GM18858 (cell line): ENCODE results near the gene P2RY11.

ENCODE experiments used
- ATAC-seq: cut with Tn5 transposase; IDR thresholded peaks from one replicate; pipeline ENCODE4 v1.9.1; 2021; ENCODE audit not compliant: unreplicated experiment

The P2RY11 gene, protein sequence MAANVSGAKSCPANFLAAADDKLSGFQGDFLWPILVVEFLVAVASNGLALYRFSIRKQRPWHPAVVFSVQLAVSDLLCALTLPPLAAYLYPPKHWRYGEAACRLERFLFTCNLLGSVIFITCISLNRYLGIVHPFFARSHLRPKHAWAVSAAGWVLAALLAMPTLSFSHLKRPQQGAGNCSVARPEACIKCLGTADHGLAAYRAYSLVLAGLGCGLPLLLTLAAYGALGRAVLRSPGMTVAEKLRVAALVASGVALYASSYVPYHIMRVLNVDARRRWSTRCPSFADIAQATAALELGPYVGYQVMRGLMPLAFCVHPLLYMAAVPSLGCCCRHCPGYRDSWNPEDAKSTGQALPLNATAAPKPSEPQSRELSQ

DNA sequence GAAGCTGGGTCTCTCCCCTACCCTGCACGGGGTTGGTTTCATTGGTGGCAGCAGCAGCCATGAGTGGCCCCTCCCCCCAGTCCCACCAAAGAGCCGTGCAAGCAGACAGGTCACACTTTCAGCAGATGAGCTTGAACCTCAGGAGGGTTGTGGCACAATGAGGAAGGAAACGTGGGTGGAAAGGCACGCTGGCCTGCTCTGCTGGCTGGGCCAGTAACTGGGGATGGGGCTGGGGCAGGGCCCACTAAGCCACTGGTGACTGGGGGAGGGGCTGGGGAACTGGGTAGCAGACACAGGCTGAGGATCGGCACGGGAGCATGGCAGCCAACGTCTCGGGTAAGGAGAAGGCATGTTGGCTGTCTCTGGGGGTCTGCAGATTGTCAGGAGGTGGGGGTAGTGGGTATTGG lies at the start of gene P2RY11:
TSS of gene P2RY11 (plus strand) at position 289 of the 407 bp plus-strand sequence. CDS start at position 318, 29 bp downstream.
- no peak for ATAC-seq

DNA sequence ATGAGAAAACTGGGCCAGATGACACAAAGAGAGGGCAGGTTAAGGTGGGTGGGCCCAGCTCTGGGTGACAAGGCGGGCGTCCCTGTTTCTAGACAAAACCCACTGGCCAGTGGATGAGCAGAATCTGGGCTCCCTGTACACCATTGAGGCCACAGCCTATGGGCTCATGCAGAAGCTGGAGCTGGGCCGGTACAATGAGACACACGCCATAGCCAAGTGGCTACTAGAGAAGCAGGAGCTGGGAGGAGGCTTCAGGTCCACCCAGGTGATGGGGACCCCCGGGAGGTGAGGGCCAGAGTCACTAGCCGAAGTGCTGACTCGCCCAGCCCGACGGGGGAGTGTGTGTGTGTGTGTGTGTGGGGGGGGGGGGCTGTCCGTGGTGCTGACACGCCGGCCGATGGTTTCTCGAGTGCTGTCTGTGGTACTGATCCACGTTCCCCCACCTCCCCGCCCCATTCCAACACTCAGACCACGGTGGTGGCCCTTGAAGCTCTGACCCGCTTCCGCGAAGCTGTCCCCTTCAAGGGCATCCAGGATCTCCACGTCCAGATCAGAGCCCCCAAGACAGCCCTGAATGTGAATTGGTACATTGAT lies 49.7 kb upstream of the P2RY11 start:
- no peak for ATAC-seq

DNA sequence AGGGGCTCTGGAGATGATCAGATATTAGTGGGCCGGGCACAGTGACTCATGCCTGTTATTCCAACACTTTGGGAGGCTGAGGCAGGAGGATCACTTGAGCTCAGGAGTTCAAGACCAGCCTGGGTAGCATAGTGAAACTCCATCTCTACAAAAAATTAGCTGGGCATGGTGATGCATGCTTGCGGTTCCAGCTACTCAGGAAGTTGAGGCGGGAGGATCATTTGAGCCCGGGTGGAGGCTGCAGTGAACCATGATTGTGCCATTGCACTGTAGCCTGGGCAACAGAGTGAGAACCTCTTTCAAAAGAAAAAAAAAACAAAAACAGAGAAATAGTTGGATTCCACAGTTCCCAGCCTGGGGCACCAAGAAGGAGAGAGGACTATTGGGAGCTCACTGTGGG lies 43.3 kb upstream of the P2RY11 start:
- ATAC-seq = no peak

DNA sequence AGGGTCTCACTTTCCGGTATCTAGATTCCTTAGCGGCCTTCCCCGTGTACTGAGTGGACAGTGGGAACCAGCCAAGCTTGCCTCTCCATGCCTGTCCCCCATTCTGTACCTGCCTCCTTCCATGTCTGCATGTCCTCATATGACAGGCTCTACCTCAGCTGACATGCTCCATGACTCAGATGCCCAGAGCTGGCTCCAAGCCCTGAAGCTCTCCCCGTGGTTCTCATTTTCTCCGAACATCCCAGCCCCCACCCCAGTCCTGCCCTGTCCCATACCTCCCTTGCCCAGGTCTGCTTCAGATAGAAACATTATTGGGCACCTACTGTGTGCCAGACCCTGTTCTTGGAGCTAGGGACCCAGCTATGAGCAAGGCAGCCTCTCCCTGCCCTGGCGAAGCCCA lies 42.4 kb upstream of the P2RY11 start:
- no peak for ATAC-seq

DNA sequence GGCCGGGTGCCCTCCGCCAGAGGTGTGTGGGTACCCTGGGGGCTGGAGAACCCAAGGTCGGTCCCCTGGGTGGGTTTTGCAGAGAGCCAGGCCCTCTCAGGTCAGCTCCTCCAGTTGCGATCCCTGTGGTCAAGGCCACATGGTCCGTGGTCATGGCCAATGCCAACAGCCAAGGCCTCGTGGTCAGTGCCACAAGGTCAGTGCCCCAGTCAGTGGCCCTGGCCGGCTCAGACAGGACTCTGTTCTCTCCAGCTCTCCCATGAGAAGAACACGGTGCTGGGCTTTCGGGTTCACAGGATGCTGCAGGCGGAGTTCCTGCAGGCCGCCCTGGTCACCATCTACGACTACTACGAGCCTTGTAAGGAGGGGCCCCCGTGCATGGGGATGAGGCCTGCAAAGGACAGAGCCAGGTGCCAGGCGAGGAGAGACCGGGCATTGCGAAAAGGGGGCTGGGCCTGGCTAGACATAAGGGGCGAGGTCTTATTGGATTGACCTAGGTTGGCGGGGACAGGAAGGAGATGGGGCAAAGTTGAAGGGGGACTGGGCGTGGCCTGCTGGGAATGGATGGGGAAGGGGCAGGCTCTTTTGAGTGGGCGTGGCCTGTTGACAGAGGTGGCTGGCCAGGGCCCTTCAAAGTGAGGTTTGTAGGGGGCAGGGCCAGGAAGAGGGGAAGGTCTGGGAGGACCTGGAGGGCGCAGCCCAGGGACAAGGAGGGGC lies 40.6 kb upstream of the P2RY11 start:
- no peak for ATAC-seq

DNA sequence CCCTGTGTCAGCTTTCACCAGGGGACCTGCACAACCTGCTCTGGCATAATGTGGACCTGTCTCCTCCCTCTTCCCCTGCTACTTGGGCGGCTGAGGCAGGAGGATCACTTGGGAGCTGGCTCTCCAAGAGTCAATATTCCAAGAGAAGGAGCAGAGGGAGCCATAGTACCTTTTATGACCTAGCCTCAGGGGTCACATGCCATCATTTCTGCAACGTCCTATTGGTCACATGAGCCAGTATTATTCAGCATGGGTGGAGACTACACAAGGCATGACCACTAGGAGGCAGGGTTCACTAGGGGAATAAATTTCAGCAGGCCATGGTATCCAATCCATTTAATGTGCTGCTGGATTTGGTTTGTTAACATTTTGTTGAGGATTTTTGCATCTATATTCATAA lies 37.3 kb upstream of the P2RY11 start:
- ATAC-seq = no peak

DNA sequence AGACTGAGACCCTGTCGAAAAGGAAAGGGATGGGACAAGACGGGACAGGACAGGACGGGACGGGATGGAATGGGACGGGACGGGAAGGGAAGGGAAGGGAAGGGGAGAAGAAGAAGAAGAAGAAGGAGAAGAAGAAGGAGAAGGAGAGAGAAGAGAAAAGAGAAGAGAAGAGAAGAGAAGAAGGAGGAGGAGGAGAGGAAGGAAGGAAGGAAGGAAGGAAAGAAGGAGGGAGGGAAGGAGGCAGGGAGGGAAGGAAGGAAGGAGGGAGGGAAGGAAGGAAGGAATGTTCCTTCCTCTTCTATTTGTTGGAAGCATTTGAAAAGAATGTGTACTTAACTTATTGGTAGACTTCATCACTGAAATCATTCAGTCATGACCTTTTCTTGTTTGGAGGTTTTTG lies 35.0 kb upstream of the P2RY11 start:
- no peak for ATAC-seq

DNA sequence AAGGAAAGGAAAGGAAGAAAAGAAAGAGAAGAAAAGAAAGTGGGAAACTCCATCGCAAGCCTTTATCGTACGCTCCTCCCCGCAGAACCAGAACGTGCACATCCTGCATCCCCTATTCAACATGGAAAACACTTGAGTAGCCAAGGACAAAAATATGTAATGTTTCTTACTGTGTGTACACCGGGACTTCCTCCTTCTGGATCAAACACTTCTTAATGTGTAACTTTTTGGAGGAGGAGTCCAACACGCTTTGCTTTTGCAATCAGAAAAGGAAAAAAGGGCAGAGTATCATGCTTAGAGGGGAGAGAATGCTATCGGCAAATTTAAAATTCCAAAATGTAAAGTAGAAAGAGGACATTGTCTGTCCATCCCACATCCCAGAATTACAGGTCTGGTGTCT lies 33.2 kb upstream of the P2RY11 start:
- no peak for ATAC-seq

DNA sequence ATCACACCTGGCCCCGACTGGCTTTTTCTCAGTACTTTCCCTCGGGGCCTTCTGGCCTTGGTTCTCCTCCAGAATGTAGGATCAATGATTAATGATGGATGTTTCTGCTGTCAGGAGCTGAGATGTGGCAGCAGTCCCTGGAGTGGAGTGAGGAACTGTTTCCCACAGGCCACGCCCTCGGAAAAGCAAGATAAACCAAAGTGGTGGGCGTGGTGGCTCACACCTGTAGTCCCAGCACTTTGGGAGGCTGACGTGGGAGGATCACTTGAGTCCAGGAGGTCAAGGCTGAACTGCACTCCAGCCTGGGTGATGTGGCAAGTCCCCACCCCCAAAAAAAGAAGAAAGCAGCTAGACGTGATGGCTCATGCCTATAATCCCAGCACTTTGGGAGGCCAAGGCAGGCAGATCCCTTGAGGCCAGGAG lies 32.5 kb upstream of the P2RY11 start:
- ATAC-seq = no peak

DNA sequence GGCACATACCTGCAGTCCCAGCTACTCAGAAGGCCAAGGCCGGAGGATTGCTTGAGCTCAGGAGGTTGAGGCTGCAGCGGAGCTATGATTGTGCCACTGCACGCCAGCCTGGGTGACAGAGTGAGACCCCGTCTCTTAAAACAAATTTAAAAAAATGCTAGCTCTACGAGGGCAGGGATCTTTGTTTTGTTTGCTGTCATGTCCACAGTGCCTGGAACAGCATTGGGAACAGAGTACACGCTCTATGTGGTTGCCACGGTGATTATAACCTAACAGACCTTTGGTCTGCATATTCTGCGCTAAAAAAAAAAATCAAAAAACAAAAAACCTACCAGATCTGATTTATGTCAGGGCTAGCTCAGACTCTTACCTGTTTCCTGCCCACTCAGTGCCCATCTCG lies 27.6 kb upstream of the P2RY11 start:
- no peak for ATAC-seq

DNA sequence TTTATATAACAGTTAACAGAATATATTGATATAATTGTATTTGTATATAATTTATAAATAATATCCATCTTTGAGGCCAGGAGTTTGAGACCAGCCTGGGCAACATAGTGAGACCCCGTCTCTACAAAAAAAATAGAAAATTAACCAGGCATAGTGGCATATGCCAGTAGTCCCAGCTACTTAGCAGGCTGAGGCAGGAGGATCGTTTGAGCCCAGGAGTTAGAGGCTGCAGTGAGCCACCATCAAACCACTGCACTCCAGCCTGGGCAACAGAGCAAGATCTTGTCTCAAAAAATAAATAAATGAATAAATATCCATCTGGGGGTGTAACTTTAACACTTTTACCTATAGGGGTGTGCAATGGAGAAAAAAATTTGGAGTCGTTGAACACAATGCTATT lies 26.7 kb upstream of the P2RY11 start:
- ATAC-seq = no peak

DNA sequence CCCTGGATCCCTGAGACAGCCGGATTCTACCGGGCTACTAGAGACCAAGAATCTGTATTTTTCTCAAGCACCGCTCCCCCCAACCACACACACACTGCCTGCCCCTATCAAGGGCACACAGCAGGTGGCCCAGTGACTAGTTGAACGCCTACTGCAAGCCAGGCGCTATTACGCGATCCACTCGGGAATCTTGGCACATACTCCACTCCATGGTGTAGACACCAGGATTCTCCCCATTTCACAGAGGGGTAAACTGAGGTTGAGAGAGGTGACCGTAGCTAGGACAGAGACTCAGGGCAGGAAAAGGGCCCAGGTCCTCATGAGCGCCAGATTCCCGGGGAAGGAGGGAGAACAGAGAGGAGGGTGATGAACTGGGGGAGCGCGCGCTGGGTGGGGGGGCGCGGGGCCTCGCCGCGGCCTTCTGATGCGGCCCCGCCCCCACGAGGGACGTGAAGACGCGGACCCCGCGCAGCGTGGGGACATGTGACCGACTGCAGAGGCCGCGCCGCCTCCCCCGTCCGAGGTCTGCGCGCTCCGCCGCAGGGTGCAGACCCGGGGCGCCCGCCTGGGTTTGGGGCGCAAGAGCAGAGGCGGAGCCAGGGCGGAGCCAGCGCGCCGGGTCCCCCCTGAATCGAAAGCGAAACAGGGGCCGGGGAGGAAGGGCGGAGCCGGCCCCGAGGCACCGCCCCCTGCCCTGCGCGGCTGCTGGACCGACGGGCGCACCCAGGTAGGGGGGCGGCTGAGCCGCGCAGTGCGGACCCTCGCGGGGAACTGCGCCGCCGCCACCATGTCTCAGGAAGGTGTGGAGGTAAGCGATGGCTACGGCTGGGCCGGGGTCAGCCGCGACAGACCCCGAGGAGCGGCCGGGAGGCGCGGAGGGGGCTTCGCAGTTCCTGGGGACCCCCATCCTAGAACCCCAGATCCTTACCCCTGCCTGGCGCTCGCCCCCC lies 25.6 kb upstream of the P2RY11 start, which contains the start of gene SHFL:
TSS of gene SHFL (plus strand) at position 677 of the 950 bp plus-strand sequence. CDS start at position 788, 111 bp downstream.
- peak; percentile 66 for ATAC-seq

DNA sequence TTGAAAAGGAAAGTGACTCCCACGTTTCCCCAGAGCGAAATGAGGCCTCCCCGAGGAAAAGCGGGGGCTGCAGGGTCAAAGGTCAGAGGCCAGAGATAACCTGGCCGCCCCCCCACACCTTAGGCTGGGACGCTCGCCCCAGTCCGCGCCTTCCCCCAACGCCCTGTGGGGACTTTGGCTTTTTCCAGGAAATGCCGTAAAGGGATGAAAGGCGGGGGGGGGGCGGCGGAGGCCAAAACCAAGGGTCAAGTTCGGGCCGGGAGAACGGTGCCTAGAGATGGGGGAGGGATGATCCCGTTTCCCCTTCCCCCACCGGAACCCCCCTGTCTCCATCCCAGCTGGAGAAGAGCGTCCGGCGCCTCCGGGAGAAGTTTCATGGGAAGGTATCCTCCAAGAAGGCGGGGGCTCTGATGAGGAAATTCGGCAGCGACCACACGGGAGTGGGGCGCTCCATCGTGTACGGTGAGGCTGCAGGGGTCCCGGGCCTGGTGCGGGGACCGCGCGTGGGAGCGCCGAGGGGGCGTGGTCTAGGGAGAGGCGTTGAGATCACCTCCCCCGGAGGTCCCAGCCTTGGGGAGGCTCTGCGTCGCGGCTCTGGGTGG lies 24.8 kb upstream of the P2RY11 start:
- ATAC-seq = no peak

DNA sequence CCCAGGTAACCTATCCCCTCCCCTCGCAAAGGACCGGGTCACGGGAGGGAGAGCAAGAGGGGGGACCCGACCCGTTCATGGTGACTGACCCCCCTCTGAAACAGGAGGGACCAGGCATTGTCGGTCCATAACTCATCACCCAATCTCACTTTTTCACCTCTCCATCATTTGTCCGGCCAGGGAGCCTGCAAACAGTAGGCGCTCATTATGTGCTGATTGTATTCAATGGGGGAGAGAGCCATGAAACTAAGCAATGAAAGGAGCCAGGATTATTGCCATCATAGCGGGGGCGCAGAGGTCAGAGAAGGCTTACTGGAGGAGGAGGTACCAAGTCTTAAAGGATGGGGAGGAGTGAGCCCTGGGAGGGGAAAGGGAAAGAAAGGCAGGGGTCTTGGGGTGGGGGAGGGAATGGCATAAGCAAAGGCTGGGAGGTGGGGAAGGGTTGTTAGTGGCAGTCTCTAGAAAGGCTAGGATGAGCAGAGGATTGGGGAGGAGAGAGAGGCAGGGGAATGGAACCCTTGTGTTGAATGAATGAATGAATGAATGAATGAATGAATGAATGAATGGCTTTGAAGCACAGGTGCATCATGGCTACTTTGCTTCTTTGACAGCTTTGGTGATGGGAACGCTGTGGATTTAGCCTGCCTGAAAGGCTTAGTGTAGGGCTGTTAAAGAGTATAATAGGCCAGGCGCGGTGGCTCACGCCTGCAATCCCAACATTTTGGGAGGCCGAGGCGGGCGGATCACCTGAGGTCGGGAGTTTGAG lies 24.0 kb upstream of the P2RY11 start:
- no peak for ATAC-seq

DNA sequence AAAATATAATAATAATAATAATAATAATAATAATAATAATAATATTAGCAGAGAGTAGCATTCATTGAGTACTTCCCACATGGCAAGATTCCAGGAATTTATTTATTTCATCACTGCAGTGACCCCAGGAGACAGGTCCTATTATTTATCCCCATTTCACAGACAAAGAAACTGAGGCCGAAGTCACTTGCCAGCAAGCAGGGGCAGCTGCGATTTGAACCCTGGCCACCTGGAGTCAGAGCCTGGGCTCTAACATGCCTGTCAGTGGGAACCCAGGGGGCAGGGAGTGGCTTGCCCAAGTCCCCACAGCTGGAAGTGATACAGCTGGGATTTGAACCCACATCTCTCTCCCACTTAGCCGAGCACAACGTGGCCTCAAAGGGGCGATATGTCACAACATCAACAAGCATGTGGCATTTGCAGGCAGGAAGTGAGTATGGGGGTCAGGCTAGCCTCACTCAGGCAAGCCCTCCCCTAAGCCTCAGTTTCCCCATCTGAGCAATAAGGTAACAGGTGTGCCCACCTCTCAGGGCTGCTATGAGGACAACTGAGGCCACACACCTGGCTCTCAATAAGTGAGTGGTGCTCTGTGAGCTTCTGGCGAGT lies 22.4 kb upstream of the P2RY11 start:
- ATAC-seq = no peak

DNA sequence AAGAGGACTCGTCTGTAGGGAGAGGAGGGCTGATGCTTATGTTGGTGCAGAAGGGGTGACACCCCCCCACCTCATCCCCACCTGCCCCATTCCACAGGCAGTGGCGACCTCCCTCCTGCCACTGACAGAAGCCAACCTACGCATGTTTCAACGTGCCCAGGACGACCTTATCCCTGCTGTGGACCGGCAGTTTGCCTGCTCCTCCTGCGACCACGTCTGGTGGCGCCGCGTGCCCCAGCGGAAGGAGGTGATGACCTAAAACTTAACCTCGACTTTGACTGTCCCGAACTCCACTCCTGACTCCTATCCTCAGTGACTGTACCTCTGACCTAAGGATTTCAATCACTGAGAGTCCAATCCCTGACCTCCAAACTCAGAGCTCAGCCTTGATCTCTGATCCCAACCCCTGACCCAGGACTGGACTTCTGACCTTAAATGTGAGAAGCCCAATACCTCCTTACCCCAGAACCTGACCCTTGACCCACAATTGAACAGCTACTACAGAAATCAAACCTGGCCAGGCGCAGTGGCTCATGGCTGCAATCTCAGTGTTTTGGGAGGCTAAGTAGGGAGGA lies 21.6 kb upstream of the P2RY11 start:
- no peak for ATAC-seq

DNA sequence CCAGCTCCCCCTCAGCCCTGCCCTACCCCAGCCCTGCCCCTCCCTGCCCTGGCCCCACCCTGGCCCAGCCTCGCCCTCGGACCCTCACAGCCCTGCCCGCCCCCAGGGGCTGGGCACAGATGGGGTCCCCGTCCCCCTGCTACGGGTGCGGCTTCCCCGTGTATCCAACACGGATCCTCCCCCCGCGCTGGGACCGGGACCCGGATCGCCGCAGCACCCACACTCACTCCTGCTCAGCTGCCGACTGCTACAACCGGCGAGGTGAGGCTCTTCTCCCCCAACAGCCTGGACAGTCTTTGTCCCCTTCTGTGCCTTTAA lies 20.2 kb upstream of the P2RY11 start:
- ATAC-seq = no peak

DNA sequence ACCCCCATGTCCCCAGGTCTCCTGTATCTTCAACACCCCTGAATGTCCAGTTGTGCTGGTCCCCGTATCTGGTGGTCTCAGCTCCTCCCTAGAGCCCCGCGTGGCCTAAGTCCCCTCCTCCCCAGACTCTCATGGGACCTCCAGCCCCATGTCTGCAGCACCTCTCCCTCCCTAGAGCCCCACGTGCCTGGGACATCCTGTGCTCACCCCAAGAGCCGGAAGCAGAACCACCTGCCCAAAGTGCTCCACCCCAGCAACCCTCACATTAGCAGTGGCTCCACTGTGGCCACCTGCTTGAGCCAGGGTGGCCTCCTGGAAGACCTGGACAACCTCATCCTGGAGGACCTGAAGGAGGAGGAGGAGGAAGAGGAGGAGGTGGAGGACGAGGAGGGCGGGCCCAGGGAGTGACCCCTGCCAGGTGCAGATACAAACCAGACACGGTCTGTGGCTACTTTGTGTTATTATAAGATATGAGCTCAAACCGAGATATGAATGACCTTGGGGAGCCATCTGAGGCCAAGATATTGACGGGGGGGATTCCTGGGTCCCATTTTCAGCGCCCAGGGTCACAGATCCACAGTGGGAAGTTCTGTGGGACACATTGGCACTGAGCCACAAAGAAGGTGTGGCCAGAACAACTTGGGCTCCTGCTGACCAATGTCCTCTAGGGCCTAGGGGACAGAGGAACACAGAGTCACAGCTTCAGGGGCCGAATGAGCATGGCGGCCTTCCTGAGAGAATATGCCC lies 19.4 kb upstream of the P2RY11 start:
- no peak for ATAC-seq
